Tibial artery (tissue), 4 donors: Measurements from ENCODE around the gene GALNTL6.

ENCODE experiments used
- DNase-seq, 2 donors: peaks; one replicate each; pipeline ENCODE4 v3.0.0-alpha.2; 2019
- H3K27ac ChIP-seq, 2 donors: fragments of 200-600 bp; sonication (generic) in 1 of 2; 1 replicate in 1 of 2; 2 replicates in 1 of 2; pipeline ENCODE4 v1.5.1; 2018 to 2019; ENCODE audit warnings: mild to moderate bottlenecking in 1 of 2
- H3K27me3 ChIP-seq, 2 donors: fragments of 200-600 bp; sonication (generic) in 1 of 2; one replicate each; pipeline versions ENCODE4 v1.5.1 to v1.6.0; 2016 to 2019
- H3K36me3 ChIP-seq, 3 donors: fragments of 200-600 bp; sonication (generic) in 2 of 3; one replicate each; pipeline ENCODE4 v1.5.1; 2016 to 2019; ENCODE audit warnings: mild to moderate bottlenecking in 2 of 3
- H3K4me1 ChIP-seq, 4 donors: fragments of 200-600 bp; sonication (generic) in 2 of 4; 1 replicate in 3 of 4; 2 replicates in 1 of 4; pipeline ENCODE4 v1.5.1; 2016 to 2019
- H3K4me3 ChIP-seq, 2 donors: fragments of 200-600 bp; sonication (generic) in 1 of 2; 1 replicate in 1 of 2; 2 replicates in 1 of 2; pipeline ENCODE4 v1.5.1; 2018 to 2019; ENCODE audit warnings: mild to moderate bottlenecking in 2 of 2
- H3K9me3 ChIP-seq, 3 donors: fragments of 200-600 bp; sonication (generic) in 1 of 3; one replicate each; pipeline ENCODE4 v1.5.1; 2016 to 2019
- CTCF ChIP-seq, 2 experiments: fragments of 200-600 bp in 1 of 2; fragments of 450-650 bp in 1 of 2; IDR thresholded peaks; one replicate each; pipeline ENCODE4 v1.5.1; 2017 to 2019; ENCODE audit warnings: antibody characterized with exemption in 2 of 2, mild to moderate bottlenecking in 1 of 2, moderate library complexity in 1 of 2
- intact Hi-C: fragments of 100-400 bp; cut with DNase I; formaldehyde crosslinking; loops from one replicate; pipeline ENCODE4 v1.15.0; 2023; ENCODE audit warnings: low total_unique reads

Gene GALNTL6

GRCh38 chr4:172256820-172257219, 443.6 kb downstream of the GALNTL6 start:
- Histone ChIP-seq H3K9me3 (no peaks in the 10 kb centered on the region), H3K36me3 (no peaks in the 10 kb centered on the region), H3K27ac (no peak overlapping the region), H3K4me1 (no peaks in the 10 kb centered on the region), H3K27me3 (no peaks in the 10 kb centered on the region), H3K4me3 (no peak overlapping the region)
- DNase-seq = no peak
- TF ChIP-seq CTCF (IDR thresholded peaks at IDR 0.05) = no peak
- intact Hi-C loops = no loop called here

- no peak overlapping the region for H3K4me3 ChIP-seq
- TF ChIP-seq CTCF (IDR thresholded peaks at IDR 0.05) = no peak
- no peaks in the 10 kb centered on the region for H3K9me3 ChIP-seq
- H3K27me3 ChIP-seq = no peaks in the 10 kb centered on the region
- no peak overlapping the region for H3K27ac ChIP-seq
- intact Hi-C loops = no loop called here
- DNase-seq = no peak
- H3K36me3 ChIP-seq = no peaks in the 10 kb centered on the region
- H3K4me1 ChIP-seq = no peaks in the 10 kb centered on the region
Observed at GRCh38 chr4:172270397-172270796, 457.2 kb downstream of the GALNTL6 start.

DNA sequence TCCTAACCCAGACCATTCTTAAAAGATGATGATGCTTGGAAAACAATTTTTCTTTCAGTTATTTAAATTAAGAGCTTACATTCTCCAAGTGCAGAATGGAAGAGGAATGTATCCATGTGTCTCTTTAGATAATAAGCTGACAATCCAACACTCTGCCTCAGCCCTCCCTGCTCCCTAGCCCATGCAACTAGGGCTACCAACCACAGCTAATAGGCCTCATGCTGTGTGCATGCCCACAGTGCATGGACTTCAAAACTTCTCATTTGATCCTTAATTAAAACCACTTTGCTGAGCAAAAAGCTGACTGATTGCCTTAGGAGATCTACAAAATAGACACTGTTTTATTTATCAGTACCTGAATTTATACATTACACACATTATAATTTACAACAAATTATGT, 473.9 kb downstream of the GALNTL6 start:
- H3K36me3 ChIP-seq = no peaks in the 10 kb centered on the region
- H3K27me3 ChIP-seq = no peaks in the 10 kb centered on the region
- no peak overlapping the region for H3K4me3 ChIP-seq
- DNase-seq = no peak
- no peaks in the 10 kb centered on the region for H3K9me3 ChIP-seq
- TF ChIP-seq CTCF (IDR thresholded peaks at IDR 0.05) = no peak
- H3K4me1 ChIP-seq = no peaks in the 10 kb centered on the region
- H3K27ac ChIP-seq = no peak overlapping the region
- intact Hi-C loops = no loop called here

GRCh38 chr4:172305698-172306097, 492.5 kb downstream of the GALNTL6 start:
- no peaks in the 10 kb centered on the region for H3K4me1 ChIP-seq
- H3K27ac ChIP-seq = no peak overlapping the region
- no peak for DNase-seq
- no peaks in the 10 kb centered on the region for H3K27me3 ChIP-seq
- no peak for TF ChIP-seq CTCF (IDR thresholded peaks at IDR 0.05)
- H3K4me3 ChIP-seq = no peak overlapping the region
- H3K9me3 ChIP-seq = no peaks in the 10 kb centered on the region
- intact Hi-C loops = no loop called here
- no peaks in the 10 kb centered on the region for H3K36me3 ChIP-seq

- H3K4me3 ChIP-seq = no peak overlapping the region
- no peaks in the 10 kb centered on the region for H3K27me3 ChIP-seq
- TF ChIP-seq CTCF (IDR thresholded peaks at IDR 0.05) = no peak
- no peaks in the 10 kb centered on the region for H3K36me3 ChIP-seq
- no peaks in the 10 kb centered on the region for H3K9me3 ChIP-seq
- intact Hi-C loops = no loop called here
- H3K27ac ChIP-seq = no peak overlapping the region
- no peak for DNase-seq
- H3K4me1 ChIP-seq = no peaks in the 10 kb centered on the region
Observed at GRCh38 chr4:172308078-172308477, 494.9 kb downstream of the GALNTL6 start.

DNA sequence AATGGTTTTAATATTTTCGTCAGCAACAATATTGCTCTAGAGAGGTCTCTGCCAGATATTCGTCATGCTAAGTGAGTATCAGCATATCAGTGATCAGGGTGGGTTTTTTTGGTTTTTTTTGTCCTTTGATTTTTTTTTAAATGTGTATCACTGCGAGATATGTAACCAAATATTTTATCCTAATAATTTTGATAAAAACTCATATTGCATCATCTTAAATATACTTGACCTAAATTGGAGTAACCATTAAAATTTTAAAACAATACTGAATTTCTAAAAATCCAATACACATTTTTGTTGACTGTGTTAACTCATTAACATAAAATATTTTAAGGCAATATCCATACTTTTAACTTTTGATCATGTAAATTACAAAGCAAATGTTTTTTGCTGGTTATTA, 498.5 kb downstream of the GALNTL6 start:
- no peak for TF ChIP-seq CTCF (IDR thresholded peaks at IDR 0.05)
- Histone ChIP-seq H3K27ac (no peak overlapping the region), H3K4me1 (no peaks in the 10 kb centered on the region), H3K4me3 (no peak overlapping the region), H3K27me3 (no peaks in the 10 kb centered on the region), H3K9me3 (no peaks in the 10 kb centered on the region), H3K36me3 (no peaks in the 10 kb centered on the region)
- no peak for DNase-seq
- intact Hi-C loops = no loop called here
